ENCODE data around the gene POPDC2. TPM values are rescaled to one million over a fixed set of nuclear protein-coding genes. Genes with fewer than 3 reads are reported as not detected.

POPDC2 gene
- total RNA-seq, 1 experiment from 2014 or later: 0.59 TPM

DNA sequence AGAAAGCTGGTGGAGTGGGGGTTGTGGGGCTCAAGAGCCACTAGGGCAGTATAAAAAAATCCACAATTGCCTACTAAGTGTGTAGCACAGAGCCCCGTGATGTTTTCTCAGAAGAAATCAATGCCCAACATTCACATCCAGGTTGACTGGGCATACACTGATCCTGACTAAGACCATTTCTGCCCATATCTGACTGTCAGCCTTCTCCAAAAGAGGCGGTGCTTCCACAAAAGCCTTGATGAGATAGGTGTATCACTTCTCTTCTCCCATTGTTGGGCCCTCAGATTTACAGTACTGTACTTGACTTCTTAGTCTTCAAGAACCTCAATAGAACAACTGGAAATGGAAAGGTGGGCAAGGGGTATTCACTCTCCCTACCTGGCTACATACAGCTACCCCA is 1.4 kb downstream of the POPDC2 start:
- Histone ChIP-seq H3K4me3 (ENCODE audit: insufficient read depth, low read depth, low read length) (no peak overlapping the region), H3K36me3 (replicated peaks; ENCODE audit: control insufficient read depth, insufficient read depth, low read length) (no peaks in the 10 kb centered on the region), H3K27me3 (ENCODE audit: control insufficient read depth, insufficient read depth, low read length) (no peaks in the 10 kb centered on the region)
- no peak for DNase-seq

DNA sequence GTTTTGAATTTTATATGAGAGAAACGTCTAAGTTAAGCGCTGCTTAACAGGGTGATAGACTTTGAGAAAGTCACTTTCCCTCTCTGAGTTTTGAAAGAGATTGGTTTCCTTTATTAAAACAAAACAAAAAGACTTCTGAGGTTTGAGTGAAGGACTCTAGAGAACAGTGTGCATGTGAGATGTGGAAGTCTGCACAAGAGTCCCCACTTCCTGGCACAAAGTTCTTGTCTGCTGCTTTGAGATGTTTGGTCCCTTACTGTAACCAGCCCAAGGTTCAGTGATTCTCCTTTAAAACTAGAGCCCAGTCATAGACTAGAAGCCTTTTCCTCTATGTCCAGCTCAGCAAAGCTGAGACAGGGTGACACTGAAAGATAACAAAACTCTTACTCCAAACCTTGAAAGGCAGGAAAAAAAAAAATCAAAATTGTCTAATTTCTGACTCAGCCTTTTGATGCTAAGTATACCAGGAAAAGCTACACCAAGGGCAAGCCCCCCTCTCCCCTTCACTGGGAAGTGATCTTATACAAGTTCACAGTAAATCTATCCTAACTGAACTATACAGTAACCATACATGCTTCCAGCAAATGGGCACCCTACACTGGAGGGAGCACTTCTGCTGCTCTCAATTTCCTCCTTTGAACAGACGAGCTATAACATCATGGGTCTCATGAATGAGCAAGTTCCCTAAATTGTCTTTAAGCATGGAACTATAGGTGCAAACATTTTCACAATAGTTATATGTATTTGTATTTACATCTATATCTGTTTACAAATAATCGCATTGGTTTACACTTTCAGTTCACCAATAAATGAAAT is 2.3 kb downstream of the POPDC2 start:
- DNase-seq: no peak
- no peaks in the 10 kb centered on the region for H3K36me3 ChIP-seq (replicated peaks; ENCODE audit: control insufficient read depth, insufficient read depth, low read length)
- H3K27me3 ChIP-seq (ENCODE audit: control insufficient read depth, insufficient read depth, low read length): no peaks in the 10 kb centered on the region
- H3K4me3 ChIP-seq (ENCODE audit: insufficient read depth, low read depth, low read length): no peak overlapping the region

DNA sequence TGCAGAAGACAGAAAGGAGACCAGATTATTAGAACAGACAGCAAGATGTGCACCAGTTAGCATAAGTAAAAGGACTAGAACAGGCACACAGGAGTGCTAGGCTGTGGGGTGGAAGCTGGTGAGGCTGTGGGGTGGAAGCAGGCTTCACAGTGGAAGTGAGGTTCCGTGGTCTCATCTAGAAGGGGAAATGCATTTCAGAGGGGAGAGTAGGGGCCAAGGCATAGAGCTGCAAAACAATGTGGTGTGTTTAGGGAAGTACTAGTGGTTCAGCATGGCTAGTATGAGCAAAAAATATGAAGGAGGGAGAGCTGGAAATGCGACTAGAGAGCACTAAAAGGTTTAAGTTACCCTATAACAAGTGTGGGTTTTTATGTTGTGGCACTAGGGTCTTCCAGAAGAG is 6.5 kb downstream of the POPDC2 start:
- no peak overlapping the region for H3K4me3 ChIP-seq (ENCODE audit: insufficient read depth, low read depth, low read length)
- H3K36me3 ChIP-seq (replicated peaks; ENCODE audit: control insufficient read depth, insufficient read depth, low read length): no peaks in the 10 kb centered on the region
- H3K27me3 ChIP-seq (ENCODE audit: control insufficient read depth, insufficient read depth, low read length): no peaks in the 10 kb centered on the region
- no peak for DNase-seq

DNA sequence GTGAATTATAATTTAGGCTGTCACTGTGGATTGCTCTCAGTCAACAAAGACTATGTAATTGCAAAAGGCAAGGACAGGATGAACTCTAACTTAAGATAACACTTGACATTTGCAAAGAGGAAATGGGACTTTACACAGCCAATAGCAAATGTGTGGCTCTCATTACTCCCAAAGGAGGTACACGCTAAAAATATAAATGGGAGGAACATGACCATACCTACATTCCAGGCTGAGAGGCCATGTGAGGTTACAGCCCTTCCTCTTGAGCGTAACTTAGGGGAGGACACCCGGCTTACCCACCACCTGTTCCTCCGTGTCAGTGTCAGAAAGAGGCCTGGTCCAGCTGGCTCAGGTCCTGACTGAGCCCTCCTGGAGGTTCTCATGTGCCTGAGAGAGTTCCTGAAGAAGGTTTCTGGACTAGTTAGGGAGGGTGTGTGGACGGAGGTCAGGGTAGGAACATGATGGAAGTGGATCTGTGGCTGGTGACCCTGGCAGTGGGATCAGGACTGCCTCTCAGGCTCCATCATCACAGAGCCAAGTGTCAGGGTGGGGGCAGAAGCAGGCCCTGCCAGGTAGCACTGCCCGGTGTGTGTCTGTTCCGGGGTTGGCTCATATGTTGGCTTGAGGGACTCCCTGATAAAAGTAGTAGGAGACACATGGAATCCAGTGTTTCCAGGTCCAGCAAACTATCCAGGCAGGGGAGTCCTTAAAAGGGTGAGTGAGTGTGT is 7.9 kb downstream of the POPDC2 start:
- Histone ChIP-seq H3K36me3 (replicated peaks; ENCODE audit: control insufficient read depth, insufficient read depth, low read length) (no peaks in the 10 kb centered on the region), H3K4me3 (ENCODE audit: insufficient read depth, low read depth, low read length) (no peak overlapping the region), H3K27me3 (ENCODE audit: control insufficient read depth, insufficient read depth, low read length) (no peaks in the 10 kb centered on the region)
- DNase-seq: no peak

DNA sequence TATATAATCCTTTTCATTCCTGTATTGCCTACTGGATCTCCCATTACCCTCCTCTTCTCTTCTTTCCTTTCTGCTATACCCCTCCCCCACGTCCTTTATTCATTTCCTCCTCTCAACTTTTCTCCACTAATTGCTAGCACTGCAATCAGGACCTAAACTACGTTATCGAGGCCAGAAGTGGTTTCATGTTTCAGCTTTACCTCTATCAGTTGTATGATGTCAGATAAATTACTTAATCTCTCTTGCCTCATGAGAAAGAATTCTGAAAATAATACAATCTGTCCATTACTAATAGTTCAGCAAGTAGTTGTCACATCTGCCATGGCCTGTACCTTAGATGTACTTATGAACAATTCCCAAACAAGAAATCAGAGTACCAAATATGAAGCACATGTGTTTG is 10.6 kb downstream of the POPDC2 start:
- H3K36me3 ChIP-seq (replicated peaks; ENCODE audit: control insufficient read depth, insufficient read depth, low read length): no peaks in the 10 kb centered on the region
- no peak for DNase-seq
- H3K4me3 ChIP-seq (ENCODE audit: insufficient read depth, low read depth, low read length): no peak overlapping the region
- no peaks in the 10 kb centered on the region for H3K27me3 ChIP-seq (ENCODE audit: control insufficient read depth, insufficient read depth, low read length)

DNA sequence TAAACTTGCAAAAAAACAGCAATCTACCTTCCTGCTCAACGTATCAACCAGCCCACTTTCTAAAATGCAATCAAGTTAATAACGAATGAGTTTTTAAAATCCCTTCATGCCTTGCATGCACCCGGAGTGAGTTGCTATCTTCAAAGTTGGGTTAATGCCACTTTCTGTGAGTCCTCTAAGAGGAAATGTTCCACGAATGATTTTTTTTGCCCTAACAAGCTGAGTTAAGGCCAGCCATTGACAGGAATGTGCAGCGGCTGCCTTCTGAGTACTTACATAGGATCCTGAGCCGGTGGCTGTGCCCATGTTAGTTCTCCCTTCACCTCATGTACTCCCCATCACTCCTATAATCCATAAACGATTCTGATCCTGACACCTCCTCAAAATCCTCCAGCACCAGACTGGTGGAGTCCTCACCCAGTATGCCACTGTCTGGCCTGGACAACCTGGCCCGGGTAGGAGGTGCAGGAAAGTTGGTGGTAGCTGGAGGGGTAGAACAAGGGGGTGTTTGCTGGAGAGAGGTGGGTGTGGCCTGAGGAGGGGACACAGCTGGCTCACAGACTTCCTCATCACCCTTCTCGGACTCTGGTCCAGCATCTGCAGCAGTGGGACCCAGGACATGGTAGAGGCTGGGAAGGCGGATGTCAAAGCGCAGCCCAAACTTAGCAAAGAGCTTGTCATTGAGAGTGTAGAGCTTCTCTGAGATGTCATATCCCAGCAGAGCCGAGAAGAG is 12.4 kb downstream of the POPDC2 start:
- no peak overlapping the region for H3K4me3 ChIP-seq (ENCODE audit: insufficient read depth, low read depth, low read length)
- DNase-seq: no peak
- no peaks in the 10 kb centered on the region for H3K27me3 ChIP-seq (ENCODE audit: control insufficient read depth, insufficient read depth, low read length)
- H3K36me3 ChIP-seq (replicated peaks; ENCODE audit: control insufficient read depth, insufficient read depth, low read length): no peaks in the 10 kb centered on the region

DNA sequence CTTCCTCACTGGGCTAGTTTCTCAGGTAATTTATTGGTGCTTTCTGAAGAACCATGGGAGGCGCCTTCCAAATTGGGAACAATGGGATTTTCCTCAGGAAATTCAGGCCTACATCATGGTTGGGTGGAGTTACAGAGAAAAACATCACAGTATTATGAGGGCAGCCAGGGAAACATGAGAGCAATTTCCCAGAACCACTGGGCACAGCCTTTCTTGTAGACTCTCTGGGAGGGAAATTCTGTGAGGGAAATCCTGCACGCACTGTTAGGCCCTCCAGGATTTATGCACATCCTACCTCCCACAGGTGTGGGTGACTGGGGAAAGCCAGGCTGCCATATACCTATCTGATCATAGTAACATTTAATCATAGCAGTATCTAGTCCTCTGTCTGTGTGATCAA is 13.2 kb downstream of the POPDC2 start:
- Histone ChIP-seq H3K36me3 (replicated peaks; ENCODE audit: control insufficient read depth, insufficient read depth, low read length) (no peaks in the 10 kb centered on the region), H3K27me3 (ENCODE audit: control insufficient read depth, insufficient read depth, low read length) (no peaks in the 10 kb centered on the region), H3K4me3 (ENCODE audit: insufficient read depth, low read depth, low read length) (no peak overlapping the region)
- DNase-seq: no peak

DNA sequence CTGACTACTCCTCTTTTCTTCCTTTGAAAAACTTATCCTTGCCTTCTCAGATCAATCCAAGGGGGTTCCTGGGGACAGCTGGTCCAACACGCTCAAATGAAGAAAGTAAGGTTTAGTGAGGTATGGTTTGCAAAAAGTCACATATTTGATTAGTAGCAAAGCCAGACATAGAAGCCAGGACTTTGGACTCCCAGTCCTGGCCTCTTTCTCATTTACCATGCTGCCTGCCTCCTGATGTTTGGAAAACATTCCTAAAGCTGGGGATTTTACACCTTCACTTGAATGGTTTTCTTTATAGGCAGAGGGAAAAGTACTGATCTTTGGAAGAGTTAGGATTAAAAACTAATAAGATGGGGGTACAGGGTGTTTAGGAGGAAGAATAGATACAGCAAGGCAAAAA is 14.6 kb downstream of the POPDC2 start:
- Histone ChIP-seq H3K36me3 (replicated peaks; ENCODE audit: control insufficient read depth, insufficient read depth, low read length) (no peaks in the 10 kb centered on the region), H3K27me3 (ENCODE audit: control insufficient read depth, insufficient read depth, low read length) (no peaks in the 10 kb centered on the region), H3K4me3 (ENCODE audit: insufficient read depth, low read depth, low read length) (no peak overlapping the region)
- DNase-seq: no peak

DNA sequence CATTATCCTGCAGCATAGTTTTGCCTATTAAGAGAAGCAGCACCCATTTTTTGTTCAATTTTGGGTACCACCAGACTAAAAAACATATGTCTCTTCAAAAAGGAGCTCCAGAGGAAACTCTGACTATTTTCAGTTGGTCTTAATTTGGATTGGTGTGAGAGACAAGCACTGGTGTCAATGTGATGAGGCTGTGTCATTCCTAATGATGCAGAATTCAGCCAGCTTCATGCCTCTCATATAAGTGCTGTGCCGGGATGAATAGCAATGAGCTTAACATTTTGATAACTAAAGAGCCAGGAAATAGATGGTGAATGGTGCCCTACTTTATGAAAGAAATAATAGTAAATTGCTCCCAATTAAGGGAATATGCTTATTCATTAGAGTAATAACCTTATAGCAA is 15.9 kb downstream of the POPDC2 start:
- H3K4me3 ChIP-seq (ENCODE audit: insufficient read depth, low read depth, low read length): no peak overlapping the region
- no peaks in the 10 kb centered on the region for H3K36me3 ChIP-seq (replicated peaks; ENCODE audit: control insufficient read depth, insufficient read depth, low read length)
- H3K27me3 ChIP-seq (ENCODE audit: control insufficient read depth, insufficient read depth, low read length): no peaks in the 10 kb centered on the region
- DNase-seq: no peak

DNA sequence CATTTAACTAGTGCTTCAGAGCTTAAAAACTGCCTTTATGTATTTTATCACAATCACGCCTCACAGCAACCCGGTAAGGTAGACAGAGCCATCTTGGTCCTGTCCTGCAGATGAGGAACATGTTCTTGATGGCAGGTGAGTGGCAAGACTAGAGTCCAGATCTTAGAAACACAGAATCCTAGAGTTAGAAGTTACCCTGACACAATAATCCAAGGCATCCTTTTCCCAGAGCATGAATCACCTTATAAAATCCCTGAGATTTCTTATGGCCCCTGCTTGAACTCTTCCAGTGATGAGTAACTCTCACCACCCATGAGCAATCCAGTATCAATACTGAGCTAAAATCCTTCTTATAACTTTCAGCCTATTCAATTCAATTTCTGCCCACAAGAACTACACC is 16.9 kb downstream of the POPDC2 start:
- Histone ChIP-seq H3K36me3 (replicated peaks; ENCODE audit: control insufficient read depth, insufficient read depth, low read length) (no peaks in the 10 kb centered on the region), H3K4me3 (ENCODE audit: insufficient read depth, low read depth, low read length) (no peak overlapping the region), H3K27me3 (ENCODE audit: control insufficient read depth, insufficient read depth, low read length) (no peaks in the 10 kb centered on the region)
- DNase-seq: no peak

DNA sequence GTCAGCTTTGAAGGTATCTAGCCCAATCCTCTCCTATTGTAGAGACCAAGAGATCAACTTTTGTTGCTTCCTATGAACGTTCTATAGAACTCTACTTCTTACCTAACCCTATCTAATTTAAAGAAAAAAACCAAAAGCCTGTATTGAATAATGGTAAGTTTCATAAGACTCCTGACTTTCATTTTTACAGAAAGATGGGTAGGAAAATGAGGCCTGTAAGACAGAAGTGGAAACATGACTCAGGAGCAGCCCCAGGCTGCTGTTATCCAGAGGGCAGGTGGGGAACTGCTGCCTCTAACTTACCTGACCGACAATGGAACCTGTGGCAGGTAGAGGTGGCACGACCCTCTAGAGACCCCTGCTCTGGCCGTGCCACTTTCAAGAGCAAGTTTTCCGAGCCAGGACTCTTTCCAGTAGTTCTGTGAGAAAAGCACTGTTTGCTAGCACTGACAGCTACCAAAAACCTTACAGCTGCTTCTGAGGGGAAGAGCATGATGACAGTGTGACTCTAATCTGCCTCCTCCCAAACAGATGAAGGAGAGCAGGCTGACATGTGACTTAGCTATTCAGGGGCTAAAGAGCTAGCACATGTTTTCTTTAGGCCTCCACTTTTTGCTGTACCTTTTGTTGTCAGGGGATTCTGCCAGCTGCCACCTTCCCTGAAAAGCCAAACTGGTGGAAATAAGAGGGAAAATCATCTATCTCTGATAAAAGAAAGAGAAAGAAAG is 17.5 kb downstream of the POPDC2 start:
- no peaks in the 10 kb centered on the region for H3K27me3 ChIP-seq (ENCODE audit: control insufficient read depth, insufficient read depth, low read length)
- H3K4me3 ChIP-seq (ENCODE audit: insufficient read depth, low read depth, low read length): no peak overlapping the region
- DNase-seq: no peak
- no peaks in the 10 kb centered on the region for H3K36me3 ChIP-seq (replicated peaks; ENCODE audit: control insufficient read depth, insufficient read depth, low read length)

DNA sequence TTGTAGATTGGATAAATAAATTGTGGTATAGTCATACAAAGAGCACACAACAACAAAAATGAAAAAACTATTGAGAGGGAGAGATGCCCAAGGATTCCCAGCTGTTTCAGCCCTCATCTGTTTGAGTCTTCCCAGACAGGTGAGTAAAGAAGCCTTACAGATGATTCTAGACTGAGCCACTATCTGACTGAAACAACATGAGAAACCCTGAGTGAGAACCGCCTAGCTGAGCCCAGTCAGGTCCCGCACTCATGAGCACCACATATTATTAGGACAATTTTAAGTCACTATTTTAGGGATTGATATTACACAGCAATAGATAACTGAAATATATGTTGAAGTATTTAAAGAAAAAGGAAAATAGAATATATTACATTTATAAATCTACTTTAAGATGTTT is 19.0 kb downstream of the POPDC2 start:
- no peaks in the 10 kb centered on the region for H3K27me3 ChIP-seq (ENCODE audit: control insufficient read depth, insufficient read depth, low read length)
- DNase-seq: no peak
- H3K36me3 ChIP-seq (replicated peaks; ENCODE audit: control insufficient read depth, insufficient read depth, low read length): no peaks in the 10 kb centered on the region
- no peak overlapping the region for H3K4me3 ChIP-seq (ENCODE audit: insufficient read depth, low read depth, low read length)

DNA sequence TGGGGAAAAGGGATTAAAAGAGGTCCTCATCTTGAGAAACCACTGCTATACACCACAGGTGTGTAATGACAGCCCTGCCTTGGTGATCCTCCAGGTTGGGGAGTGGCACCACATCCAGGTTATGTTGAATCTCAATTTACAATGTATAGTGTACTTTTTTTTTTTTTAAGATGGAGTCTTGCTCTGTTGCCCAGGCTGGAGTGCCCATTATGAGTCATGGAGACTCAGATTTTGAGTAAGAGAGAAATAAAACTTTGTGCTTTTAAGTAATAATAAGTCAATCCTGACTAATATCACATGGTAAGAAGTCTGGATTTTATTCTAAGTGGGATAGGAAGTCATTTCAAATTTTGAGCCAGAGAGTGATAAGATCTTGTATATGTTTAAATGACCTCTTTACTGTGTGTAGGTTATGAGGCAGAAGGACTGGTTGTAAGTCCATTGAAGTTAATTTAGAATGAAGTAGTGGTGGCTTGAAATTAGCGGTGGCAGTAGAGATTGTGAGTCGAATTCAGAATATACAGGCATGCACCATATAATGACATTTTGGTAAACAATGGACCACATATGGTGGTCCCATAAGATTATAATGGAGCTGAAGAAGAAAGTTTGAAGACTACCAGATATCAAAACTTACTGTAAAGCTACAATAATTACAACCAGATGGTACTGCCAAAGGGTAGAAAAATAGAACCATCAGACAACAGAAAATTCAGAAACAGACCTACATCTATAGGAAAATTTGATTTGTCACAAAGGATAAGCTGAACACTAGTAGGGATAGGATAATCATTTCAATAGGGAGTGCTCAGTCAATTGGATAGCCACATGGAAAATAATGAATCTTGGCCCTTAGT is 20.7 kb downstream of the POPDC2 start:
- no peaks in the 10 kb centered on the region for H3K36me3 ChIP-seq (replicated peaks; ENCODE audit: control insufficient read depth, insufficient read depth, low read length)

More for the DNA sequence above, 20.7 kb downstream of the POPDC2 start:
- no peaks in the 10 kb centered on the region for H3K27me3 ChIP-seq (ENCODE audit: control insufficient read depth, insufficient read depth, low read length)
- H3K4me3 ChIP-seq (ENCODE audit: insufficient read depth, low read depth, low read length): no peak overlapping the region
- DNase-seq: no peak
